Stimulated activated CD4-positive, alpha-beta T cell treated with anti-CD3 and anti-CD28 coated beads, TNF-alpha, amount 100 ng/mL, for 1 hour (primary cell): Measurements from ENCODE around the gene NUP210.
"Not testable (repeated sequence)": the region's sequence is repeated elsewhere in the genome, so short reads cannot be mapped to it uniquely, and the experiment has no call there.

Experiments
- DNase-seq, 3 donors: peaks; one replicate each; pipeline ENCODE4 v3.0.0-alpha.2; 2020; ENCODE audit warnings: low read depth in 3 of 3, low spot score in 1 of 3

Gene NUP210

DNA sequence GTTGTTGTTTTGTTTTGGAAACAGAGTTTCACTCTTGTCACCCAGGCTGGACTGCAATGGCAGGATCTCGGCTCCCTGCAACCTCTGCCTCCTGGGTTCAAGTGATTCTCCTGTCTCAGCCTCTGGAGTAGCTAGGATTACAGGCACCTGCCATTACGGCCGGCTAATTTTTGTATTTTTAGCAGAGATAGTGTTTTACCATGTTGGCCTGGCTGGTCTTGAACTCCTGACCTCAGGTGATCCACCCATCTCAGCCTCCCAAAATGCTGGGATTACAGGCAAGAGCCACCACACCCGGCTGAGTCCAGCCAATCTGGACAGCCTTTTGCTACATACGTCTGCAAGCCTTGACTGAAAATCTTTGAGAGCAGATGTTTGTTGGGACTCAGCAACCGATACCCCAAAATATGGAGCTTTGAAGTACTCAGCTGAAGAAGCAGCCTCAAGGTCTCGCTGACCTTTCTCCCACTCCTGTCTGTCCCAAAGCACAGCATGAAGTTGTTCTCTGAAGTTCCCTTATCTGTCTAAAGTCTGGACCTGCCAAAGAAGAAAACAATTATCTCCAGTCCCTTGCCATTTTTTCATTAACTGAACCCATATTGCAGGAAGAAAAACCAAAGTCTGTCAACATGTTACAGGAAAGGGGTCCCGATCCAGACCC lies 9.6 kb upstream of the NUP210 start:
- no peak for DNase-seq

DNA sequence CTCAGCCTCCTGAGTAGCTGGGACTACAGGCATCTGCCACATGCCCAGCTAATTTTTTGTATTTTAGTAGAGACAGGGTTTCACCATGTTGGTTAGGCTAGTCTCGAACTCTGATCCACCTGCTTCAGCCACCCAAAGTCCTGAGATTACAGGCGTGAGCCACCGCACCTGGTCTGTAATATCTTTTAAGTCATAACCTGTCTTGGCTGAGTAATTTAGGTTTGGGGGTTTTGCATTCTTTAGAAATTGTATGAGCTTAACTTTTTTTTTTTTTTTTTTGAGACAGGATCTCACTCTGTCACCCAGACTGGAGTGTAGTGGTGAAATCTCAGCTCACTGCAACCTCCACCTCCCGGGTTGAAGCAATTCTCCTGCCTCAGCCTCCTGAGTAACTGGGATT lies 8.6 kb upstream of the NUP210 start:
- DNase-seq: not testable (repeated sequence)

DNA sequence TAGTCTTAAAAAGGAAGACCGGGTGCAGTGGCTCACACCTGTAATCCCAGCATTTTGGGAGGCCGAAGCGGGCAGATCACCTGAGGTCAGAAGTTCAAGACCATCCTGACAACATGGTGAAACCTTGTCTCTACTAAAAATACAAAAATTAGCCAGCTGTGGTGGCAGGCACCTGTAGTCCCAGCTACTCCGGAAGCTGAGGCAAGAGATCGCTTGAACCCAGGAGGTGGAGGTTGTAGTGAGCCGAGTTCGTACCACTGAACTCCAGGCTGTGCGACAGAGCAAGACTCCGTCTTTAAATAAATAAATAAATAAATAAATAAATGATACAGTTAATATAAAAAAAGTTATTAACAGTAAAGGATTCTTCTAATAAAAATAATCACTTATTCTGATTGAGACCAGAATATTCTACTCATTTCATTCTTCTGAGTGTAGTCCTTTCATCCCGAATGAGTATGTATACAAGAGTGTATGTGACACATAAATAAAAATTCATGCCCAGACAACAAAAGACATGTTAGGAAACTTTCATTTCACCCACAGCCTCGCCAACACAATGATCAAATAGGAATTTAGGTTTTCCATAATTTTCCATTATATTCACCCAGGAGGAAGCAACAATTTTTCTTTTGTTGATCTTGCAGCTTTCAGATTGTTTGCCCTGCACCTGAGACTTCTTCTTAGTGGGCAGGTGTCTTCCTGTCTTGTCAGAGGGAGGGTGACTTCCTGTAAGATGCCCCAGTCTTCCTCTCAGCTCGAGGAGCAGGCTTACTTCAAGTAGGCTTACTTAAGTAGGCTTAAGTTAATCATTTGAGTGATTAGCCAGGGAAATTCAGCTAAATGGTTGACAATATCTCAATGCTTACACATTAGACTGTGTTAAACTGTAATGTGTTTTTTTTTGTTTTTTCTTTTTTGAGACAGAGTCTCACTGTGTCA lies 7.8 kb upstream of the NUP210 start:
- DNase-seq: no peak

DNA sequence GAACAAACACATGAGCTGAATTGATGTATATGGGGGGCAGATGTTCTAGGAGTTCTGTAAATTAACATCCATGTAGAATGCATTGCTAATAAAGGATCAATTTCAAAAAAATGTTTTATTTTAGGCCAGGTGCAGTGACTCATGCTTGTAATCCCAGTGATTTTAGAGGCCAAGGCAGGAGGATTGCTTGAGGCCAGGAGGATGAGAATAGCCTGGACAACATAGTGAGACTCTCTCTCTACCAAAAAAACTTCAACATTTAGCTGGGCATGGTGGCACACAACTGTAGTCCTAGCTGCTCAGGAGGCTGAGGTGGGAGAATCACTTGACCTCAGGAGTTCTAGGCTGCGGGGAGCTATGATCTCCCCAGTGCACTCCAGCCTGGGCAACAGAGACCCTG lies 6.5 kb upstream of the NUP210 start:
- DNase-seq: no peak

DNA sequence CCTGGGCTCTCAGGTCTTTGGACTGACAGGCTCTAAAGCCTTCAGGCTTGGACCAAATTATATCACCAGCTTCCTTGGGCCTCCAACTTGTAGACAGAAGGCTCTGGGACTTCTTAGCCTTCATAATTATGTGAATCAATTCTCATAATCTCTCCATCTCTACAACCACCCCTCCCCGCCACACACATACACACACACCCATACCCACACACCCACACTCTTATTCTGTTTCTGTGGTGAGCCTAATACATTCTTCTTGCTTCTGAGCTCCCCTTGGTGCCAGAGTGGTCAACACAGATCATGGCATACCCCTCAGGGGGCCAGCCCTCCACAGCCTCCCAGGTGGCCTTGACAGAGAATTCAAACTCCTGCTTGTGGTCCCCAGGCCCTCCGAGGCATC lies 5.6 kb upstream of the NUP210 start:
- DNase-seq: no peak

DNA sequence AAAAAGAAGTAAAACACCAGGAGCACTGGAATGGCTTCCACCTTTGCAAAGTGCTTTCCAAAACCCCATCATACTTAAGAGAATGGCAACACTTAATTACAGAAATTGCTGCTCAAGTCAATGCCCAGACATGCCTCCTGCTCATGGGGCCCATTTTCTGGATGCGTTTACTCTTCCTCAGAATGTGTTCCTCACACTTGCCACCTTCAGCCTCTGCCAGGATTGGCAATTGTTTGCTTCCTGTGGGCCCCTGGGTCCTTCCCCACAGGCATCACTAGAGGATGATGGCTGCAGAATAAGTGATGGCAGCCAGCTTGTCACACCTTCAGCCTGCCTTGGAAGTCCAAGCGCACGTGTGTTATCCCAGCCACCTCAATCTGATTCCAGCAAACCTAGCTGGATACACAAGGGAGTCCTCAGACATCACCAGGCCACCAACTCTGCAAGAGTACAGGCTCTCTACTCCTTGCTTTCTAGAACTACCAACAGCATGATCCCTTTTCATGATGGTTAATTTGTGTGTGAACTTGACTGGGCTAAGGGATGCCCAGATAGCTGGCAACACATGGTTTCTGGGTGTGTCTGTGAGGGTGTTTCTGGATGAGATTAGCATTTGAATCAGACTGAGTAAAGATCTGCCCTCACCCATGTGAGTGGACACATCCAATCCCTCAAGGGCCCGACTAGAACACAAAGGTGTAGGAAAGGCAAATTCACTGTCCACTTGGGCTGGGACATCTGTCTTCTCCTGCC lies 4.9 kb upstream of the NUP210 start:
- no peak for DNase-seq

DNA sequence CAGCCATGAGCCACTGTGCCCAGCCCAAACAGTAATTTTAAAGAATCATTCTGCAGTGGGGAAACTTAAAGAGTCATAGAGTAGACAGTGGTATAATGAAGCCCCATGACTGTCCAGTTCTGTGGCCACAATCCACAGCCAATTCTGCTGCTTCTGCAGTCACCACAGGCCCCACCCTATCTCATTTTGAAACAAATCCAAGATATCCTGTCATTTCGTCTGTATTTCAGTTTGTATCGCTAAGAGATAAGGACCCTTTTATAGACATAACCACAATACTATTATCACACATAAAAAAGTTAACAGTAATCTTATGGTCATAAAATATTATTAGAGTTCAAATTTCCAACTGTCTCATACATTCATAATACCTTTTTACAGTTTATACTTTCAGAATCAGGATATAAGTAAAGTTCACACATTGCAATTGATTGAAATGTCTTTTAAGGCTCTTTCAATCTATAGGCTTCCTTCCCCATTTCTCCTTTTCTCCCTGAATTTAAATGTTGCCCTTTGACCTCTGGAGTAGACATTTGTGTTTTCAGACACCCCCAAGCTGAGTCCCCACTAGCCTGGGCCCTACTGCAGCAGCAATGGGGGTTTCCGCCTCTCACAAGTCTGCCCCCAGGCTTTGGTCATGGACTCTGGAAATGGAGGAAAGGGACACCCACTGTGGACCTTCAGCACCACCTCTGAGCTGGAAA lies 4.2 kb upstream of the NUP210 start:
- no peak for DNase-seq

DNA sequence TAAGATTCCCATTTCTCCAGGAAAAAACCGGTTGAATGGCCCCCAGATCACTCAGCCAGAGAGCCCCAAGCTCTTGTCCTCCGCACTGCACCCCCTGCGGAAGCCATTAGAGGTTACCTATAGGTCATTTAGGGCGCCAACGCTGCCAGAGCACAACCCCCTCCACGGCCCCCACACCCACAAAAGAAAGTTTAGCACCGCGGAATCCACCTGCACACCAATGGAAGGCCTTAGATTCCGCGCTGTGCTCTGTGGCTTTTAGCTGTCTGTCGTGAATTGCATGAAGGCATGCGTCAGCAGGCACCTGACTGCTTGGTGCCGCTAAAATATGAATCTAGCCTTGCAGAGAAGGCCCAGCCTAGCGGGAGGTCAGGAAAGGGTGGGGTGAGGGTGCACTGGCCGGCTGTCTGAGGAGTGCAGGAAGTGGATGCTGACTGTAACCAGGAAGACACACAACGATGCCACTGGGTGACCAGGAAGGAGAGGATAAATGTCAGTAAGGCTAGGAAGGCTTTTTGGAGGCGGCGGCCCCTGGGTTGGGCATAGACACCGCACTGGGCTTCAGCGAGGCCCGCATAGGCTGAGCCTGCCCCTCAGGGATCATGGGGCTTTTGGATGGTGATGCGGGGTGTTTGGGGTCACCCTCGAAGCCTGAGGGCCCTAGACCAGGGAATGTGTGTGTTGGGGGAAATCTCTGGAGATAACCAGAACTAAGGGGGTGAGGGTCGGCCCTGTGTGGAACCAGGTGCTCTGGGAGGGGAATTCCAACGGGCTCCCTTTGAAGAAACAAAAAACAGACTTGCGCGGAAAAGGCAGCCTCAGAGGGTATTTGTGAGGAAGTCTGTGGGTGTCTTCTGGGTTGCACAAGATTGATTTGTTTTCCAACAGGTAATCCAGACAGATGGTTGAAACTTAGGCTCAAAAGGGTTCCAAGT lies 976 bp upstream of the NUP210 start:
- peak; percentile 35 to 53 (median 52) for DNase-seq

DNA sequence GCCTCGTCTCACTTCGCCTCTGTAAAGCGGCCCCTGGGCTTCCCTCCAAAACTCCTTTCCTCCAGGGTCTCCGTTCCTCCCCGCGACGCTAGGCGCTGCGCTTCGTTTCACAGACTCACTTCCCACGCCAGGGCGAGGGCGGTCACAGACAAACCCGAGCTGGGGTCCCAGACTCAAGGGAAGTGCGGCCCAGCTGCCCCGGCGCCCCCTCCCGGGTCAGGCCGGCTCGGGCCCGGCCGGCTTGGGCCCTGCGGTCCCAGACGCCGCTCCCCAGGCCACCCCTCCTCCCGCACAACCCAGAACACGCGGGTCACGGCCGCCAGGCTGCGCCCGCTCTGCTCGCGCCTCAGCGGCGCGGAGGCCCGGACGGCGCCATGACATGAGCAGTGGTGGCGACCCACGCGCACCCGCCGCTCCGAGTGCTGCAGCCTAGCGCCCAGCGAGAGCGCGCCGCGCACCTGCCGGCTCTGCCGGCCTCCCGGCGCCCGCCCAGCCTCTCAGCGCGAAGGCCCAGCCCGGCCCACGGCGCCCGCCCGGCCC lies 547 bp downstream of the NUP210 start:
- DNase-seq: peak; percentile 16 to 51 (median 39)

DNA sequence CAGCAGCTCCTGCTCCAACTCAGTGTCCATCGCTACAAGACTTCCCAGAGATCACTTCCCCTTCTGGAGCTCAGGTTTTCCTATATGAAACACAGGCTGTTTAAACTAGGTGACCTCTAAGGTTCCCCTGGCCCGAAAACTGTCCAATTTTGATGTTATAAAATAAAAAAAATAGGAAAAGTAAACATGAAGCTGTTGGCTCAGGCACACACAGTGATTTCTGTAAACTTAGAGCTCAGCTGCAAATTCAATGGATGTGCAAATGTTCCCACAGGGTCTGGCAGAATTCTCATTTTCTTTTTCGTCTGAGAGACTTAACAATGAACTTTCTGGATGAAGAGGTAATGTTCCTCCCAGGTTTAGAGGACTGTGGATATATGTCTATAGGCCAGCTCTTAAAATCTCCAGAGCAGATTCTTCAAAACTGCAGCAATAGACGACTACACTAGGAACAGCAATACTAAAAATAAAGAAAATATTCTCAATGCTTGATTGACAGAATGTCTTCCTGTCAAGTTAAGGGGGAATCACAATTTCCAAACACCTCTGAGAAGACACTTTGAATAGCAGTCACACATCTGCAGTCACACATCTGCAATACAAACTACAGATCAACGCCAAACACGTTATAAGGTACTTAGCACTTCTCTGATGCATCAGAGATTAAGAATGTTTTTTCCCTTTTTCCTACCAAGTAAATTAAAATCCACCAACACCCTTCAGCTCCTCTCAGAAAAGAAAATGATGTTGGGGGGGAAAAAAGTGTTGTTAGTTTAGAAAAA lies 2.8 kb downstream of the NUP210 start:
- DNase-seq: no peak

DNA sequence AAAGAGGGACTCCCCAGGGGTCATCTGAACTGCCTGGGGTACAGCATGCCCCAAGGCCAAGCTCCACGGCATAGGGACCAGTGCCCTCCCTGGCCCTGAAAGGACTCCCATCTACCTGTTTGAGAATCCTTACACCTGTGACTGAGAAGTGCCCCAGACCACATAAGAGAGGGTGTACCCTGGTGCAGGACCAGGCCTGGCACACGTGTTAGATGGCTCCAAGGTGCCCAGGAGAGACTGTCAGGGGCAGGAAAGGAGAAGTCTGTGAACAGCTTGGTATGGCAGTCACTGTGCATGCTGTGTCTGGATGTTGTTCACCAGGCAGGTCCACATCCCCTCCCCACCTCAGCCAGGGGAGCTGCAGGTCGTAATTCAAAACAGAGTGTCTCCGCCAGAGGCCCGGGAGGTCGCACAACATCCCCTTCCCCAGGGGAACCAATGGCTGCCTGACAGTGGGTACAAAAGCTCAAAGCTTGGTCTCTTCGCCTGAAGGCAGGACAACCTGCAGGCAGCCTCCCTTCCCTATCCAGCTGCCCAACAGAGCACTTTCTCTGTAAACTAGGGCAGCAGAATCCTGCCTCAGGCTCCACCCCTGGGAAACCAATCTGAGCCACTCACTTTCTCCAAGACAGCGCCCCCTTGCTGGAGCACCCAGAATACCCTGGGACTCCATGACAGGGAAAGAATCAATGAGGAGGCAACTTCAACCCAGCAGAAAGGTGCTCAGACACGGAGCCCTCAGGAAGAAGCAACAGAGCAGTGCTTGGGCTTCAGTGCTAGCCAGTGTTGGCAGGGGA lies 3.9 kb downstream of the NUP210 start:
- no peak for DNase-seq

DNA sequence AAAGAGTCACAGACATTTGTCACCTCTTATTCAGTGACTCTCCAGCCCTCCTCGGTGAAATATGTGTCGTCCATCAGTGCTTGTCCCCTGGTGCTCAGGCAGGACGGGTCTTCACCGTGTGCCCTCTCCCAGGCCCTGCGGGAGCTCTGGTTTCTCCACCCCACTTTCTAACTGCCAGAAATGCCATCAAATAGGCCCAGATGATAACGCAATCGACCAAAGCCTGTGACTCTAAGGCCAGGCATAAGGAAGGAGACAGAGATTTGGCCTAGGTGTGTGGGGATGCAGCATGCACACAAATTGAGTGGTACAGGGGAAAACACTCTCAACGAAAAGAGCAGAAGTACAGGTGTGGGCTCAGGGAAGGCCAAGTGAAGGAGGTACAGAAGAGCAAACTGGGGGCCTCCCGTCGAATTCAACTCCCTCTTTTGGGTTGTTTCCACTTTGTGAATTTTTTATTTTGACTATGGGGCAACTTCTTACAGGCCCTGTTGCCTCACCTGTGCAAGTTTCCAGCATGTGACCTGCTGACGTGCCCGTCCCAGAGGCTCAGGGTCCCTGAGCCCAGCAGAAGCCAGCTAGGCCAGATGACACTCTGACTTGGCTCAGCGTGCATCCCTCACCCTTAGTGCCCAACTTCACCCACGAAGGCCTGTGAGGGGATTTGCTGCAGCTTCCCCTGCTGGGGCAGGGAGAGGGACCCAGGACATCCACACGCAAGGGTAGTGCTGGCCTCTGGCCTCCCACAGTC lies 4.7 kb downstream of the NUP210 start:
- DNase-seq: no peak

DNA sequence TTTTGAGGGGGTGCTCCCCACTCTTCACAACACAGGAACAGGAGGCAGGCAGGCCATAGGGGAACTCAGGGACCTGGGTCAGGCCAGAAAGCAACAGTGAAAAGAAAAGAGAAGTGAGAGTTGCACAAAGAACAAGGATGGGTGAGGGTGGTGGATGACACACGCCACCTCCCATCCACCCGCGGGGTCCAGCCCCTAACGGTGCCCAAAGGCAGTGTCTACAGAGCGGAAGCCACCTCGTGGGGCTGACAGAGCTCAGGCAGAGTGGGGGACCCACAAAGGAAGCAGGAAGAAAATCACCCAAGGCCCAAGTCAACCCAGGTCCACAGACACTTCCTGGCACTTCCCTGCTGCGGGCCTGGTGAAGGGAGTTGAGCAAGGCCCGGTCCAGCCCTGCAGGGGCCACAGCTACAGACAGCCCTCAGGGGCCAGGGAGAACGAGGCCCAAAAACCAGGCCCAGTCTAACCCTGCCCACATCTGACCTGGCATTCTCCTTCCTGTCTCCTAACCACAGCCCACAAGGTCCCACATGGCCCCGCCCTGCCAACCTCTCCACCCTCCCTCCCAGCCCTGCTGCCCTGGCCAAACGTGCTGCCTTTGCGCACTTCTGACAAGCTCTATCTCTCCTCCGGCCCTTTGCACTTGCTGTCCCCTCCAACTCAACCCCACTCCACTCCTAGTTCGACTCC lies 5.9 kb downstream of the NUP210 start:
- DNase-seq: peak; percentile 31 to 36 (median 33)

DNA sequence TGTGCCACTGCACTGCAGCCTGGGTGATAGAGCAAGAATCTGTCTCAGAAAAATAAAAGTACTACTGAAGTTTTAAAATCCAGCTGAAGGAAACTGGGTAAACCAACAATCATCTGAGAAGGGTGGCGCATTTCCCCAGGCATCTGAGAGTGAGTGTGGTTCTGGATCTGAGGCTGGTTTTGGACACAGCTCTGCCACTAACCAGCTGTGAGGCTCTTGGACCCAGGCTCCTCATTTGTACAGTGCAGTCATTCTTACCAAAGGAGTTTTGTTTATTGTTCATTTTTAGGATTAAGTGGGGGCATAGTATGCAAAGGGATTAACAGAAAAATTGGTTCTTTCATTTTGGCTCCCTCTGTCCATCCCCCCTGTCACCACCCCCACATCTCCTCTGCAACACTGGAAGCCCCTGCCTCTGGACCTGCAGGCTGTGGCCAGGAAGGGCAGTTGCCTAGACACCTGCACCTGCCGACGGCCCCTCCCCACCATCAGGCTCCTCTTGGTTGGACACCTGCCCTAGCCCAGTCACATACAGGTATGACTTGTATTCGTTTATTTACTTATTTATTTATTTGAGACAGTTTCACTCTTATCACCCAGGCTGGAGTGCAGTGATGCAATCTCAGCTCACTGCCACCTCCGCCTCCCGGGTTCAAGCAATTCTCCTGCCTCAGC lies 8.8 kb downstream of the NUP210 start:
- no peak for DNase-seq

DNA sequence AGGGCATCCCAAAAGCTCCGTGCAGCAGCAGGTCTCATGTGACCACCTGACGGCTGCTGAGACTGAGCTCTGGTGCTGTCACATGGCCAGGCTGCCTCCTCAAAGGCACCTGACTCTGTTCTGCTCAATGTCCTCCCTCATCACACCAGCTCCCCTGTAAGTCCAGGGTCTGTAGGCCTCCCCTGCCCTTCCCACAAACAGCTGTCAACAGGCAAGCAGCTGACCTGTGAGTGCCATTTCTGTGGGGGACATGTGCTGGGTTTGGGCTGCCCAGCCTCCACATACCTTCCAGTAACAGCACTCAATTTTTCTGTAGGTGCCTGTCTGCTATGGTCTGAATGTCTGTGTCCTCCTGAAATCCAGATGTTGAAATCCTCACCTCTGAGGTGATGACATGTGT lies 11.2 kb downstream of the NUP210 start:
- no peak for DNase-seq

DNA sequence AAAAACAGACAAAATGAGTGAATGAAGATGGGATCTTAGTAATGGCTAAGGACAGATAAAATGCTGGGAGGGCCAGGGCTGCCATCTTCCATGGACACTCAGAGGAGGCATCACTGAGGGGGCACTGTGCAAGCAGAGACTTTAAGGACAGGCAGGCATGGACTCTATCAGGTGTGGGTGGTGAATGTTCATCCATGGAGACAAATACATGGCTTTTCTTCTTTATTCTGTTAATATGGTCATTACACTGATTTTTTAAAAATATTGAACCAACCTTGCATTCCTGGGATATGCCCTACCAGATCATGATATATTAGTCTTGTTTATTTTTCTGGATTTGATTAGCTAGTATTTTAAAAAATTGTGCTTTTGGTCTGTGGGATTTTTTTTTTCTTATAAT lies 12.2 kb downstream of the NUP210 start:
- DNase-seq: no peak
